ENCODE results near the gene LCN12.

LCN12 gene

GRCh38 chr9:136949817-136950655, 2.0 kb upstream of the LCN12 start:
- FAIRE-seq (peak; percentile 100), DNase-seq (ENCODE audit: insufficient read length, low spot score) (peak; percentile 100)
- TF ChIP-seq SPI1 (IDR thresholded peaks at IDR 0.05; ENCODE audit: low read depth, low read length) (no peak), POLR2A (IDR thresholded peaks at IDR 0.05; ENCODE audit: low read depth, low read length) (no peak; the same call in 1 of the 2 replicates), PAX5 (IDR thresholded peaks at IDR 0.05; ENCODE audit: insufficient read depth, low read length, severe bottlenecking) (no peak), POLR2AphosphoS5 (IDR thresholded peaks at IDR 0.05; ENCODE audit: low read depth, low read length) (no peak), POU2F2 (IDR thresholded peaks at IDR 0.05; ENCODE audit: low read depth, low read length) (no peak), TAF1 (IDR thresholded peaks at IDR 0.05; ENCODE audit: low read depth, low read length) (no peak)

DNA sequence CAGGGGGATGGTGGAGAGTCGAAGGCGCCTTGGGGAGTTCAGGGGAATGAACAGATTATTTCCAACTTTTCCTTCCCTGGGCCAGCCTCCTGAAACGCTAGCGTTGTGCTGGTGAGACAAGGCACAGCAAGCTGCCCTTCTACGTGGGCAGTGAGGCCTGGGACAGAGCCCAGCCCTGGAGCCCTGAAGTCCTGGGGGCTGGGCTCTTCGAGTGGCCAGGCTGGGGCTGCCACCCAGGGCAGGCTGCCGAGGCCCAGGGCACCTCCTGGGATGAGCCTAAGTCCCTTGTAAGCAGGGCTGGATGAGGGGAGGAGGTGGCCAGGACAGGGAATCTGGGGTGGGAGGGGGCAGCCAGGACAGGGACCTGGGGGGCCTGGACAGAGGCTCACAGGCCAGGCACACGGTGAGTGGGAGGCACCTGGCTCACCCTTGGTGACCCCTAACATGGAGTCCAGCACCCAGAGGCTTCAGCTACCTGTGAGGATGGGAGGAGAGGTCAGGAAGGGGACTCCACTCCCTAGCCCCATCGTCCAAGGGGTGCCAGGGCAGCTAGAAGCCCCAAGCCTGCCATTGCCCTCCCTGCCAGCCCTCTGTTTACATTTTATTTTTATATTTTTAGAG, 1.3 kb upstream of the LCN12 start:
- no peak for DNase-seq (ENCODE audit: insufficient read length, low spot score)
- TF ChIP-seq PAX5 (IDR thresholded peaks at IDR 0.05; ENCODE audit: insufficient read depth, low read length, severe bottlenecking) (no peak), POU2F2 (IDR thresholded peaks at IDR 0.05; ENCODE audit: low read depth, low read length) (no peak), POLR2A (IDR thresholded peaks at IDR 0.05; ENCODE audit: low read depth, low read length) (no peak), POLR2AphosphoS5 (IDR thresholded peaks at IDR 0.05; ENCODE audit: low read depth, low read length) (no peak), TAF1 (IDR thresholded peaks at IDR 0.05; ENCODE audit: low read depth, low read length) (no peak), SPI1 (IDR thresholded peaks at IDR 0.05; ENCODE audit: low read depth, low read length) (no peak)
- FAIRE-seq: no peak

- DNase-seq (ENCODE audit: insufficient read length, low spot score): no peak
- TF ChIP-seq POLR2A (IDR thresholded peaks at IDR 0.05; ENCODE audit: low read depth, low read length) (no peak), PAX5 (IDR thresholded peaks at IDR 0.05; ENCODE audit: insufficient read depth, low read length, severe bottlenecking) (no peak), POLR2AphosphoS5 (IDR thresholded peaks at IDR 0.05; ENCODE audit: low read depth, low read length) (no peak), SPI1 (IDR thresholded peaks at IDR 0.05; ENCODE audit: low read depth, low read length) (no peak), POU2F2 (IDR thresholded peaks at IDR 0.05; ENCODE audit: low read depth, low read length) (no peak), TAF1 (IDR thresholded peaks at IDR 0.05; ENCODE audit: low read depth, low read length) (no peak)
- FAIRE-seq: no peak
These were observed 313 bp downstream of the LCN12 start for GRCh38 chr9:136952321-136952850.

DNA sequence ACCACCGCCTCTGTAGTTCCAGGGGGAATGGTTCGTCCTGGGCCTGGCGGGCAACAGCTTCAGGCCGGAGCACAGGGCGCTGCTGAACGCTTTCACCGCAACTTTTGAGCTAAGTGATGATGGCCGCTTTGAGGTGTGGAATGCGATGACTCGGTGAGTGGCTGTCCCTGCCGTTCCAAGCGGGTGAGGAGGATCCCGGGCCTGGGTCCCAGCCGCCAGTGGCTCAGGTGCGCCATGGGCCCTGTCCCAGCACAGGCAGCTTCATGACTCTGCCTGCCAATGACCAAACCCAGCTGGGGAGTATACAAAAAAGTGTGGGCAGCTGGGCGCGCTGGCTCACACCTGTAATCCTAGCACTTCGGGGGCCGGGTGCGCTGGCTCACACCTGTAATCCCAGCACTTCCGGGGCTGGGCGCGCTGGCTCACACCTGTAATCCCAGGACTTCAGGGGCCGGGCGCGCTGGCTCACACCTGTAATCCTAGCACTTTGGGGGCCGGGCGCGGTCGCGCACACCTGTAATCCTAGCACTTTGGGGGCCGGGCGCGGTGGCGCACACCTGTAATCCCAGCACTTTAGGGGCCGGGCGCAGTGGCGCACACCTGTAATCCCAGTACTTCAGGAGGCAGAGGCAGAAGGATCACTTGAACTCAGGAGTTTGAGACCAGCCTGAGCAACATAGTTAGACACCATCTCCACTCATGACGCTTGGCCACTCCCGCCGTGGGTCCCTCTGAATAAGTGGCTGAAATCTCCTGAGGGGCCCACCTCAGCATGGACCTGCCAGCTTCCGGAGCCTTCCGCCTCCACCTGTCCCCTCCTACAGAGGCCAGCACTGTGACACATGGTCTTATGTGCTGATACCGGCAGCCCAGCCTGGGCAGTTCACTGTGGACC, 1.1 kb downstream of the LCN12 start:
- no peak for TF ChIP-seq POLR2AphosphoS5 (IDR thresholded peaks at IDR 0.05; ENCODE audit: low read depth, low read length)
- no peak for TF ChIP-seq SPI1 (IDR thresholded peaks at IDR 0.05; ENCODE audit: low read depth, low read length)
- TF ChIP-seq PAX5 (IDR thresholded peaks at IDR 0.05; ENCODE audit: insufficient read depth, low read length, severe bottlenecking): no peak
- no peak for TF ChIP-seq POLR2A (IDR thresholded peaks at IDR 0.05; ENCODE audit: low read depth, low read length)
- no peak for TF ChIP-seq TAF1 (IDR thresholded peaks at IDR 0.05; ENCODE audit: low read depth, low read length)
- TF ChIP-seq POU2F2 (IDR thresholded peaks at IDR 0.05; ENCODE audit: low read depth, low read length): no peak
- FAIRE-seq (no peak), DNase-seq (ENCODE audit: insufficient read length, low spot score) (no peak)

GRCh38 chr9:136953771-136954269, 1.7 kb downstream of the LCN12 start:
- TF ChIP-seq SPI1 (IDR thresholded peaks at IDR 0.05; ENCODE audit: low read depth, low read length): no peak
- TF ChIP-seq PAX5 (IDR thresholded peaks at IDR 0.05; ENCODE audit: insufficient read depth, low read length, severe bottlenecking): no peak
- TF ChIP-seq POLR2AphosphoS5 (IDR thresholded peaks at IDR 0.05; ENCODE audit: low read depth, low read length): no peak
- no peak for TF ChIP-seq TAF1 (IDR thresholded peaks at IDR 0.05; ENCODE audit: low read depth, low read length)
- TF ChIP-seq POU2F2 (IDR thresholded peaks at IDR 0.05; ENCODE audit: low read depth, low read length): no peak
- no peak for TF ChIP-seq POLR2A (IDR thresholded peaks at IDR 0.05; ENCODE audit: low read depth, low read length)
- no peak for FAIRE-seq
- no peak for DNase-seq (ENCODE audit: insufficient read length, low spot score)

DNA sequence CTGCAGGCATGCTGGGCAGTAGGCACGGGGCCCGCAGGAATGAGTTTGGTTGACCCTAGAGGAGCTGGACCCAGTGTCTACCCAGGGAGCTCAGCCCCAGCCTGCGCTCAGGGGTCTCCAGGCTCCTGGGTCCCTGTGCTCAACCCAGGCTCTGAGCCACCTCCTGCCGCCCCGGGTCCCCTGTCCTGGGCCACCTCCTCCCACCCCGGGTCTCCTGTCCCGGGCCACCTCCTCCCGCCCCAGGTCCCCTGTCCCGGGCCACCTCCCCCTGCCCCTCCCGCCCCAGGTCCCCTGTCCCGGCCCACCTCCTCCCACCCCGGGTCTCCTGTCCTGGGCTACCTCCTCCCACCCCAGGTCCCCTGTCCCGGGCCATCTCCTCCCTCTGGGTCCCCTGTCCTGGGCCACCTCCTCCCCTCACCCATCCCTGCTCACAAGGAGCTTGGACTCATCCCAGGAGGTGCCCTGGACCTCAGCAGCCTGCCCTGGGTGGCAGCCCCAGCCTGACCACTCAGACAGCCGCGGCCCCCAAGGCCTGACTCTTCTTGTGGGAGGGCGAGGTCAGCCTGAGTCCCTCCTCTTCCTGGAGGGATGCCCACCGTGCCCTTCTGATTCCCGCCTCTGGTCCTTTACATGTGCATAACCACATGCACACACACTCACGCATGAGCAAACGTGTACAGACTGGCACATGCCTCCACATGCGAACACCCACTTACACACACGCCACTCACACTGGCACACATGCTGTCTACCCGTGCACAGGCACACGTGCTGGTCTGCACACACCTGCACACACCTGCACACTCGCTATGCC, 2.4 kb downstream of the LCN12 start:
- DNase-seq (ENCODE audit: insufficient read length, low spot score) (no peak), FAIRE-seq (no peak)
- TF ChIP-seq POU2F2 (IDR thresholded peaks at IDR 0.05; ENCODE audit: low read depth, low read length) (no peak), TAF1 (IDR thresholded peaks at IDR 0.05; ENCODE audit: low read depth, low read length) (no peak), POLR2A (IDR thresholded peaks at IDR 0.05; ENCODE audit: low read depth, low read length) (no peak), POLR2AphosphoS5 (IDR thresholded peaks at IDR 0.05; ENCODE audit: low read depth, low read length) (no peak), PAX5 (IDR thresholded peaks at IDR 0.05; ENCODE audit: insufficient read depth, low read length, severe bottlenecking) (no peak), SPI1 (IDR thresholded peaks at IDR 0.05; ENCODE audit: low read depth, low read length) (no peak)

DNA sequence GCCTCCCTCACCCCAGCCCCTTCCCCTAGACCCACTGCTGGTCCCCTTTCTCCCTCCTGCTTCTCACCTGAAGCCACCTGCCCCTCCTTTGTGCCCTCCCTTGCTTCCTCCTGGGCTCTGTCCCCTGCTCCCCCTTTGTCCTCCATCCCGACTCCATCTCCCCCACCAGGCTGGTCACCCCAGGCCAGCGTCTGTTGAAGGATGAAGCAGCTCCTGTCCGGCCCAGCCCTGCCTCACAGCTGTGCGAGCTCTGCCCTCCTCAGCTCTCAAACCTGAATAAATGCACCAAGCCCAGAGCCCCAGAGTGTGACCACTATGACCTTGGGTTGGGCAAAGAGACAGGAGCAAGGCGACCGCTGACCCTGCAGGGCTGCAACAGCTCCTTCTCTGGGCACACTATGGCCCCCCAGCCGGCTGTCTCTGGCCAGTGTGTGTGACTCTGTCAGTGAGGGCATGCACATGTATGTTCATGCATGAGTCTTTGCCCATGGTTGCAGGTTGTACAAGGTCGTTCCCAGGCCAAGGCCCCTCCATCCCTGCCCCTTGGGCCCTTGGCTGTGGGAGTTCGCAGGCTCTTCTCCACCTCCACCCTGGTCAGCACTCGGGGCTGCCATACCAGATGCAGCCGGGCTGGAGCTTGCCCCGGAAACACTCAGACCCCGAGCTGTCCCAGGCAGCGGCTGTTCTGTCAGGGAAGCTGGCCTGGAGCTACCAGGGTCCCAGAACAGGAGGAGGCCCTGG, 3.3 kb downstream of the LCN12 start:
- TF ChIP-seq SPI1 (IDR thresholded peaks at IDR 0.05; ENCODE audit: low read depth, low read length) (no peak), POLR2AphosphoS5 (IDR thresholded peaks at IDR 0.05; ENCODE audit: low read depth, low read length) (no peak)
- DNase-seq (ENCODE audit: insufficient read length, low spot score): no peak
- FAIRE-seq: no peak

DNA sequence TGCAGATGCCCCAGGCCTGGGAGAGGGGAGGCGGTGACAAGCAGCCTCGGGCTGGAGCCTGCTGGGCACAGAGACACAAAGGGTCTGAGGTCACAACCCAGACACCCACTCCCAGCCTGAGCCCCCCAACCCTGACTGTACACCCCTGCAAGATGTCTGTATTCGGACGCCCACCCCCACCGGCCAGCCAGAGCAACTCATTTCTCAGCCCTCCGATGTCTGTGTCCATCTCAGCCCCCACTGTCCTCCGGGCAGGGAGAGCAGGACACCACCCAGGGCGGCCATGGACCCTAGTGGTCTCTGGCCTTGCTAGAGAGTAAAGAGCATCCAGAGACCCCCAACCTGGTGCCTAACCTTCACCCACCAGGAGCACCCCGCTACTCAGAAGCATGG, 3.9 kb downstream of the LCN12 start:
- no peak for TF ChIP-seq POLR2A (IDR thresholded peaks at IDR 0.05; ENCODE audit: low read depth, low read length)
- no peak for TF ChIP-seq POLR2AphosphoS5 (IDR thresholded peaks at IDR 0.05; ENCODE audit: low read depth, low read length)
- no peak for TF ChIP-seq POU2F2 (IDR thresholded peaks at IDR 0.05; ENCODE audit: low read depth, low read length)
- TF ChIP-seq PAX5 (IDR thresholded peaks at IDR 0.05; ENCODE audit: insufficient read depth, low read length, severe bottlenecking): no peak
- TF ChIP-seq TAF1 (IDR thresholded peaks at IDR 0.05; ENCODE audit: low read depth, low read length): no peak
- TF ChIP-seq SPI1 (IDR thresholded peaks at IDR 0.05; ENCODE audit: low read depth, low read length): no peak
- DNase-seq (ENCODE audit: insufficient read length, low spot score) (no peak), FAIRE-seq (no peak)

All from GM12891 (cell line).